Neural cell (in vitro differentiated cells): Measurements from ENCODE around the gene NIT1. TPM values are rescaled to one million over a fixed set of nuclear protein-coding genes. Genes with fewer than 3 reads are reported as not detected.

ENCODE experiments used
- H2AFZ ChIP-seq: fragments of 200-600, 300-800 bp; sonication (generic), shearing (Covaris generic); 2 replicates; pipeline ENCODE4 v1.6.0; 2014; ENCODE audit warnings: low read depth, mild to moderate bottlenecking, antibody characterized with exemption, low read length, moderate library complexity
- H3F3A ChIP-seq: fragments of 200-600 bp; shearing (Covaris generic); 2 replicates; pipeline ENCODE4 v1.6.1; 2016; ENCODE audit warnings: mild to moderate bottlenecking, moderate library complexity, mixed read lengths, antibody characterized with exemption, low read length; ENCODE audit not compliant: insufficient read depth, poor library complexity, severe bottlenecking
- H3K27ac ChIP-seq: fragments of 200-600, 300-800 bp; sonication (generic), shearing (Covaris generic); 2 replicates; pipeline ENCODE4 v1.5.1; 2014; ENCODE audit warnings: mild to moderate bottlenecking, low read length, moderate library complexity
- H3K27me3 ChIP-seq: fragments of 300-800, 200-600 bp; sonication (generic), shearing (Covaris generic); 2 replicates; pipeline ENCODE4 v1.6.0; 2014; ENCODE audit warnings: mild to moderate bottlenecking, low read depth, low read length, moderate library complexity; ENCODE audit not compliant: insufficient read depth
- H3K36me3 ChIP-seq: fragments of 300-800, 200-600 bp; sonication (generic), shearing (Covaris generic); 2 replicates; pipeline ENCODE4 v1.5.1; 2014; ENCODE audit warnings: mild to moderate bottlenecking, antibody characterized with exemption, low read length, moderate library complexity; ENCODE audit not compliant: insufficient read depth
- H3K4me2 ChIP-seq: fragments of 300-800, 200-600 bp; sonication (generic), shearing (Covaris generic); 2 replicates; pipeline ENCODE4 v1.6.0; 2014; ENCODE audit warnings: mild to moderate bottlenecking, low read length
- H3K4me3 ChIP-seq: fragments of 300-800, 200-600 bp; sonication (generic), shearing (Covaris generic); 2 replicates; pipeline ENCODE4 v1.5.1; 2014; ENCODE audit warnings: mild to moderate bottlenecking, low read length, moderate library complexity
- H3K79me2 ChIP-seq: fragments of 200-600 bp; shearing (Covaris generic); replicated peaks from 2 replicates; pipeline ENCODE4 v1.6.0; 2014; ENCODE audit warnings: mild to moderate bottlenecking, low read length, moderate library complexity; ENCODE audit not compliant: insufficient read depth
- H3K9ac ChIP-seq: fragments of 300-800, 200-600 bp; sonication (generic), shearing (Covaris generic); 2 replicates; pipeline ENCODE4 v1.6.1; 2016; ENCODE audit warnings: mild to moderate bottlenecking, low read length, mixed read lengths
- H3K9me2 ChIP-seq: fragments of 200-600 bp; shearing (Covaris generic); 2 replicates; pipeline ENCODE4 v1.6.1; 2016; ENCODE audit warnings: mild to moderate bottlenecking, low read length, mixed read lengths; ENCODE audit not compliant: insufficient read depth
- H3K9me3 ChIP-seq: fragments of 200-600, 300-800 bp; sonication (generic), shearing (Covaris generic); 2 replicates; pipeline ENCODE4 v1.6.1; 2016; ENCODE audit warnings: mild to moderate bottlenecking, mixed run types, low read length, moderate library complexity, mixed read lengths
- H4K20me1 ChIP-seq: fragments of 200-600 bp; shearing (Covaris generic); 2 replicates; pipeline ENCODE4 v1.6.1; 2016; ENCODE audit warnings: mild to moderate bottlenecking, mixed run types; ENCODE audit not compliant: insufficient read depth
- EP300 ChIP-seq: fragments of 450-650 bp; conservative IDR thresholded peaks from 2 replicates; pipeline ENCODE4 v1.6.1; 2014; ENCODE audit warnings: antibody characterized with exemption, mild to moderate bottlenecking, moderate library complexity; ENCODE audit not compliant: poor library complexity, severe bottlenecking
- EZH2 ChIP-seq: fragments of 200-600, 300-800 bp; shearing (Covaris generic), sonication (generic); IDR thresholded peaks from 2 replicates; pipeline ENCODE4 v1.6.1; 2014; ENCODE audit warnings: antibody characterized with exemption, low read length, borderline replicate concordance, mild to moderate bottlenecking; ENCODE audit not compliant: insufficient read depth, poor library complexity, severe bottlenecking
- MXI1 ChIP-seq: fragments of 450-650 bp; conservative IDR thresholded peaks from 2 replicates; pipeline ENCODE4 v1.6.1; 2014; ENCODE audit warnings: antibody characterized with exemption, mild to moderate bottlenecking; ENCODE audit not compliant: poor library complexity, severe bottlenecking
- POLR2AphosphoS5 ChIP-seq: IDR thresholded peaks from 2 replicates; pipeline ENCODE4 v1.6.1; 2012
- RAD21 ChIP-seq: fragments of 450-650 bp; conservative IDR thresholded peaks from 2 replicates; pipeline ENCODE4 v1.6.1; 2014; ENCODE audit warnings: antibody characterized with exemption, mild to moderate bottlenecking, moderate library complexity
- SMC3 ChIP-seq: fragments of 450-650 bp; conservative IDR thresholded peaks from 2 replicates; pipeline ENCODE4 v1.6.1; 2014; ENCODE audit warnings: antibody characterized with exemption, mild to moderate bottlenecking, moderate library complexity; ENCODE audit not compliant: poor library complexity
- TAF1 ChIP-seq: IDR thresholded peaks from 2 replicates; pipeline ENCODE4 v1.6.1; 2012; ENCODE audit warnings: low read depth
- polyA plus RNA-seq: library from polyadenylated mRNA; depleted of rRNA; stranded (reverse); fragments of >200 nt; gene quantifications from 2 replicates; pipeline ENCODE4 v1.2.3, GENCODE V29; 2014
- TF ChIP-seq, protein P1 (sequence below): fragments of 450-650 bp; IDR thresholded peaks from 2 replicates; pipeline ENCODE4 v1.5.1; 2014; ENCODE audit warnings: antibody characterized with exemption, mild to moderate bottlenecking, moderate library complexity; ENCODE audit not compliant: poor library complexity, severe bottlenecking
- TF ChIP-seq, protein P2 (sequence below): IDR thresholded peaks from 2 replicates; pipeline ENCODE4 v1.6.1; 2012; ENCODE audit warnings: borderline replicate concordance

NIT1 gene
- polyA plus RNA-seq, 1 donor from 2014 or later: 66.1 TPM

DNA sequence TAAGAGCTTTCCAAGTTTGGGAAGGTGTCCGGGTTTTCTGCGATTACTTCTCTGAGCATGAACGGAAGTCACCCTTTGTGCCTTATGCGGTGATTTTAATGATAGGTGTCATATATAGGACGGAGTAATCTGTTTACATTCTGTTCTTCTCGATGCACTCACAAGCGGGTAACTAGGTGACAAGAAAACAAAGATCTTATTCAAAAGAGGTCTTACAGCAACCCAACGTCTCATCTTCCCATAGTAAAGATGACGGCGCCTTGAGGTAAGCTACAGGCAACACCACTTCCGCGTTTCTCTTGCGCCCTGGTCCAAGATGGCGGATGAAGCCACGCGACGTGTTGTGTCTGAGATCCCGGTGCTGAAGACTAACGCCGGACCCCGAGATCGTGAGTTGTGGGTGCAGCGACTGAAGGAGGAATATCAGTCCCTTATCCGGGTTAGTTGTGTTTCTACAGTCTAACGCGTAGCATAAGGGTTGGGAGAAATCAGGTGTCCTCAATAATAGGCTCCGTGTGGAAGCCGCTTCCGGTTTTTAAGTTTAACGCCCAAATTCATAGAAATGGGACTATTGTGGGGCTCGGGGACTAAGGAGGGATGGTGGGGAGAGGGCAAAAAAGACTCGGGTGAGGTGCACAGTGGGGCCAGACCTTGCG lies 35.9 kb downstream of the NIT1 start, which contains the start of gene UFC1:
Gene UFC1, plus strand, starts transcription at position 297 of the 656 bp plus-strand sequence. Its CDS starts 20 bp downstream, at position 317.
- Histone ChIP-seq H3F3A (no peaks in the 10 kb centered on the region), H3K4me2 (peak within 1 kb of the TSS; percentile 71), H2AFZ (peak within 1 kb of the TSS; percentile 52), H3K4me3 (peak within 1 kb of the TSS; percentile 72), H4K20me1 (no peaks in the 10 kb centered on the region), H3K9ac (peak within 1 kb of the TSS; percentile 89), H3K79me2 (no peaks in the 10 kb centered on the region), H3K9me3 (no peaks in the 10 kb centered on the region), H3K36me3 (no peaks in the 10 kb centered on the region), H3K27ac (peak within 1 kb of the TSS; percentile 91), H3K27me3 (no peaks in the 10 kb centered on the region), H3K9me2 (no peaks in the 10 kb centered on the region)
- TF ChIP-seq, protein P1, sequence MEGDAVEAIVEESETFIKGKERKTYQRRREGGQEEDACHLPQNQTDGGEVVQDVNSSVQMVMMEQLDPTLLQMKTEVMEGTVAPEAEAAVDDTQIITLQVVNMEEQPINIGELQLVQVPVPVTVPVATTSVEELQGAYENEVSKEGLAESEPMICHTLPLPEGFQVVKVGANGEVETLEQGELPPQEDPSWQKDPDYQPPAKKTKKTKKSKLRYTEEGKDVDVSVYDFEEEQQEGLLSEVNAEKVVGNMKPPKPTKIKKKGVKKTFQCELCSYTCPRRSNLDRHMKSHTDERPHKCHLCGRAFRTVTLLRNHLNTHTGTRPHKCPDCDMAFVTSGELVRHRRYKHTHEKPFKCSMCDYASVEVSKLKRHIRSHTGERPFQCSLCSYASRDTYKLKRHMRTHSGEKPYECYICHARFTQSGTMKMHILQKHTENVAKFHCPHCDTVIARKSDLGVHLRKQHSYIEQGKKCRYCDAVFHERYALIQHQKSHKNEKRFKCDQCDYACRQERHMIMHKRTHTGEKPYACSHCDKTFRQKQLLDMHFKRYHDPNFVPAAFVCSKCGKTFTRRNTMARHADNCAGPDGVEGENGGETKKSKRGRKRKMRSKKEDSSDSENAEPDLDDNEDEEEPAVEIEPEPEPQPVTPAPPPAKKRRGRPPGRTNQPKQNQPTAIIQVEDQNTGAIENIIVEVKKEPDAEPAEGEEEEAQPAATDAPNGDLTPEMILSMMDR: no peak
- TF ChIP-seq POLR2AphosphoS5 (peak; percentile 79), EZH2 (no peak), RAD21 (peak; percentile 14), MXI1 (peak; percentile 91), TAF1 (peak; percentile 91), SMC3 (peak; percentile 25), EP300 (no peak)
- TF ChIP-seq, protein P2, sequence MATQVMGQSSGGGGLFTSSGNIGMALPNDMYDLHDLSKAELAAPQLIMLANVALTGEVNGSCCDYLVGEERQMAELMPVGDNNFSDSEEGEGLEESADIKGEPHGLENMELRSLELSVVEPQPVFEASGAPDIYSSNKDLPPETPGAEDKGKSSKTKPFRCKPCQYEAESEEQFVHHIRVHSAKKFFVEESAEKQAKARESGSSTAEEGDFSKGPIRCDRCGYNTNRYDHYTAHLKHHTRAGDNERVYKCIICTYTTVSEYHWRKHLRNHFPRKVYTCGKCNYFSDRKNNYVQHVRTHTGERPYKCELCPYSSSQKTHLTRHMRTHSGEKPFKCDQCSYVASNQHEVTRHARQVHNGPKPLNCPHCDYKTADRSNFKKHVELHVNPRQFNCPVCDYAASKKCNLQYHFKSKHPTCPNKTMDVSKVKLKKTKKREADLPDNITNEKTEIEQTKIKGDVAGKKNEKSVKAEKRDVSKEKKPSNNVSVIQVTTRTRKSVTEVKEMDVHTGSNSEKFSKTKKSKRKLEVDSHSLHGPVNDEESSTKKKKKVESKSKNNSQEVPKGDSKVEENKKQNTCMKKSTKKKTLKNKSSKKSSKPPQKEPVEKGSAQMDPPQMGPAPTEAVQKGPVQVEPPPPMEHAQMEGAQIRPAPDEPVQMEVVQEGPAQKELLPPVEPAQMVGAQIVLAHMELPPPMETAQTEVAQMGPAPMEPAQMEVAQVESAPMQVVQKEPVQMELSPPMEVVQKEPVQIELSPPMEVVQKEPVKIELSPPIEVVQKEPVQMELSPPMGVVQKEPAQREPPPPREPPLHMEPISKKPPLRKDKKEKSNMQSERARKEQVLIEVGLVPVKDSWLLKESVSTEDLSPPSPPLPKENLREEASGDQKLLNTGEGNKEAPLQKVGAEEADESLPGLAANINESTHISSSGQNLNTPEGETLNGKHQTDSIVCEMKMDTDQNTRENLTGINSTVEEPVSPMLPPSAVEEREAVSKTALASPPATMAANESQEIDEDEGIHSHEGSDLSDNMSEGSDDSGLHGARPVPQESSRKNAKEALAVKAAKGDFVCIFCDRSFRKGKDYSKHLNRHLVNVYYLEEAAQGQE: peak; percentile 68

DNA sequence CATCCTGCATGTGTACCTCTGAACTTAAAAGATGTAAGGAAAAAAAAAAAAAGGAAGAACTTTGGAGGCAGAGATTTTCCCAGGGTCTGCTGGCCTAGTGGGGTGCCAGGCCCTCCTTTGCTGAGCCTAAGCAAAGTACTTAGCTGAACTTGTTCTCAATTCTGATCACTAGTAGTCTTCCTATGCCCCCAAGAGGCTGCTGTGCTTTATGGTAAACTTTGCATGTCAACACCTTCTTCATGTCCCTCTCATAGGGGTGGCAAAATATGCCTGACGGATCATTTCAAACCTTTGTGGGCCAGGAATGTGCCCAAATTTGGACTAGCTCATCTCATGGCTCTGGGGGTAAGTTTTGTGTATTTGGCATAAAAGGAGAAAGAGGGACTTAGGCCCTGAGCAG lies 40.0 kb downstream of the NIT1 start:
- H3K9me2 ChIP-seq: no peaks in the 10 kb centered on the region
- H3K36me3 ChIP-seq: no peaks in the 10 kb centered on the region
- H3K79me2 ChIP-seq: peaks cover 11% of the 10 kb centered on the region
- H2AFZ ChIP-seq: no peak overlapping the region
- H4K20me1 ChIP-seq: no peaks in the 10 kb centered on the region
- no peaks in the 10 kb centered on the region for H3F3A ChIP-seq
- H3K27me3 ChIP-seq: no peaks in the 10 kb centered on the region
- no peak overlapping the region for H3K9ac ChIP-seq
- H3K4me3 ChIP-seq: no peak overlapping the region
- TF ChIP-seq TAF1 (no peak), POLR2AphosphoS5 (no peak), EP300 (no peak)
- H3K27ac ChIP-seq: no peak overlapping the region
- H3K4me2 ChIP-seq: no peak overlapping the region
- no peaks in the 10 kb centered on the region for H3K9me3 ChIP-seq
